NCI-H1417 treated with DMSO at 0.1 percent for 48 hours (cell line): Measurements from ENCODE around the gene NAGPA.
"Not testable (repeated sequence)": the region's sequence is repeated elsewhere in the genome, so short reads cannot be mapped to it uniquely, and the experiment has no call there.

Experiments used
- DNase-seq: peaks from one replicate; lab custom pipeline; 2025; lab: John Stamatoyannopoulos, UW

The NAGPA gene

GRCh38 chr16:5060073-5060641 lies 26.4 kb upstream of the NAGPA start:
- no peak for DNase-seq

- DNase-seq, result no peak
Measured at GRCh38 chr16:5059386-5060072, 25.8 kb upstream of the NAGPA start.

GRCh38 chr16:5058476-5058875 lies 24.7 kb upstream of the NAGPA start:
- no peak for DNase-seq

- DNase-seq, result no peak
Measured at GRCh38 chr16:5056352-5056751, 22.6 kb upstream of the NAGPA start.

- no peak for DNase-seq
Measured at GRCh38 chr16:5054876-5055865, 21.4 kb upstream of the NAGPA start.

- DNase-seq, result no peak
Measured at GRCh38 chr16:5046914-5047313, 13.2 kb upstream of the NAGPA start.

- no peak for DNase-seq
Measured at GRCh38 chr16:5045499-5046115, 11.9 kb upstream of the NAGPA start.

- DNase-seq, result not testable (repeated sequence)
Measured at GRCh38 chr16:5044581-5044980, 10.8 kb upstream of the NAGPA start.

GRCh38 chr16:5044011-5044540 lies 10.3 kb upstream of the NAGPA start:
- DNase-seq, result no peak

- DNase-seq, result no peak
Measured at GRCh38 chr16:5042574-5043171, 8.9 kb upstream of the NAGPA start.

GRCh38 chr16:5041600-5042133 lies 7.9 kb upstream of the NAGPA start:
- DNase-seq, result no peak

- no peak for DNase-seq
Measured at GRCh38 chr16:5040451-5040850, 6.7 kb upstream of the NAGPA start.

- no peak for DNase-seq
Measured at GRCh38 chr16:5036228-5037156, 2.8 kb upstream of the NAGPA start.

GRCh38 chr16:5035909-5036227 lies 2.1 kb upstream of the NAGPA start:
- no peak for DNase-seq

GRCh38 chr16:5034167-5034523 lies 410 bp upstream of the NAGPA start:
- DNase-seq, result no peak

- no peak for DNase-seq
Measured at GRCh38 chr16:5032748-5033167, 977 bp downstream of the NAGPA start.

GRCh38 chr16:5031601-5032000 lies 2.1 kb downstream of the NAGPA start:
- no peak for DNase-seq

- DNase-seq, result no peak
Measured at GRCh38 chr16:5030251-5030870, 3.4 kb downstream of the NAGPA start.

GRCh38 chr16:5028950-5029475 lies 4.7 kb downstream of the NAGPA start:
- DNase-seq, result no peak
